Upper lobe of left lung (tissue), 6 donors: Measurements from ENCODE around the gene AP3D1. TPM values are rescaled to one million over a fixed set of nuclear protein-coding genes. Genes with fewer than 3 reads are reported as not detected.

Source experiments
- ATAC-seq, 2 donors: fragments of 200-7000 bp; cut with Tn5 transposase; one replicate each; pipeline ENCODE4 v1.9.1; 2022; ENCODE audit warnings: mild to moderate bottlenecking in 2 of 2, moderate library complexity in 2 of 2; ENCODE audit not compliant: low FRiP score in 2 of 2
- DNase-seq, 2 donors: peaks; one replicate each; pipeline ENCODE4 v3.0.0-alpha.2; 2019 to 2020
- H3K27ac ChIP-seq, 4 donors: fragments of 200-600 bp; sonication (generic); one replicate each; pipeline ENCODE4 v1.5.1; 2016 to 2019
- H3K27me3 ChIP-seq, 4 donors: fragments of 200-600 bp; sonication (generic); one replicate each; pipeline ENCODE4 v1.5.1; 2017 to 2019
- H3K36me3 ChIP-seq, 4 donors: fragments of 200-600 bp; sonication (generic); one replicate each; pipeline ENCODE4 v1.5.1; 2016 to 2019
- H3K4me1 ChIP-seq, 4 donors: fragments of 200-600 bp; sonication (generic); one replicate each; pipeline ENCODE4 v1.5.1; 2018 to 2019
- H3K4me3 ChIP-seq, 4 donors: fragments of 200-600 bp; sonication (generic); one replicate each; pipeline ENCODE4 v1.5.1; 2017 to 2019; ENCODE audit warnings: mild to moderate bottlenecking in 2 of 4, moderate library complexity in 1 of 4
- H3K9me3 ChIP-seq, 4 donors: fragments of 200-600 bp; sonication (generic); one replicate each; pipeline ENCODE4 v1.5.1; 2018 to 2019
- CTCF ChIP-seq, 6 experiments: fragments of 450-650 bp in 4 of 6; fragments of 200-600 bp in 2 of 6; sonication (generic) in 2 of 6; IDR thresholded peaks; one replicate each; pipeline ENCODE4 v1.5.1; 2016 to 2019; ENCODE audit warnings: antibody characterized with exemption in 6 of 6
- EP300 ChIP-seq, 4 donors: sonication (generic); formaldehyde crosslinking; IDR thresholded peaks; one replicate each; pipeline ENCODE4 v1.5.1; 2017; ENCODE audit warnings: antibody characterized with exemption in 4 of 4, control low read depth in 2 of 4
- POLR2A ChIP-seq, 4 donors: fragments of 450-650 bp; IDR thresholded peaks; one replicate each; pipeline ENCODE4 v1.5.1; 2016 to 2017; ENCODE audit warnings: antibody characterized with exemption in 4 of 4, mild to moderate bottlenecking in 2 of 4
- POLR2AphosphoS5 ChIP-seq, 2 donors: sonication (generic); formaldehyde crosslinking; IDR thresholded peaks; one replicate each; pipeline ENCODE4 v1.5.1; 2017; ENCODE audit warnings: antibody characterized with exemption in 2 of 2
- WGBS, 2 donors: methylation state at CpG; one replicate each; pipeline ENCODE4 v1.1.5; 2017 to 2018; 5-methylcytosine and 5-hydroxymethylcytosine counted together
- total RNA-seq, 6 donors: library from RNA; depleted of rRNA in 4 of 6; stranded (reverse); fragments of >200 nt in 4 of 6; gene quantifications; one replicate each; pipeline versions ENCODE4 v1.1.0 to v1.2.1, GENCODE V29; 2016 to 2021
- donor health status: DM: no; HTN: no; CAD: no; lungs with moderate emphysema.
- donor health status: DM: no; HTN: yes; CAD: no; lungs with severe emphysema.

The AP3D1 gene
- total RNA-seq, 6 donors from 2014 or later = 73.5 to 180 (median 115) TPM

DNA sequence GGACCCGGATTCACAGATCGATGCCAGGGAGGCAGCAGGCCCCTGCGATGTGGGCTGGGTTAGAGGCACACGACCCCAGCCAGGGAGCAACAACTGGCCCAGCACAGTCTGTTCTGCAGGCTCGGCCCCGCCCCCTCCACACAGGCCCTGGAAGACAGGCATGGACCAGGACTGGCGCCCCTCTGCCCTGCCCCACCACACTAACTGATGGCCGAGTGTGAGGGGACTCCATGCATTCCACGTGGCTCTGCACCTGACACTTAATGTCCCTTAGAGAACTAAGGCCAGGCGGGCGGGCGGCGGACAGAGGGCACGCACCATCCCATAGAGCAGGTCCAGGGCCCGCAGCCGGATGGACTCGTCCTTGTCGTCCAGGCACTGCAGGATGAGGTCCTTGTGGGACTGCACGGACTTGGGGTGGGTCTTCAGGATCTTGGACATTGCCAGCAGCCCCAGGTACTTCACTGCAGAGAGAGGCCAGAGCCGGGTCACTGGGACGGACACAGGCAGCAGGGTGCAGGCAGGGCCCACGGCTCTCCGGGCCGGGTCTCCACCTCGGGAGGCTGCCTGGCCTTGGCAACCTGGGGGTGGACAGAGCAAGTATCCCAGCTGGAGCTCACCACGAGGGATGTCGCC lies 29.8 kb downstream of the AP3D1 start:
- no peaks in the 10 kb centered on the region for H3K27me3 ChIP-seq
- peaks cover 44 to 100% (median 96%) of the 10 kb centered on the region in 4 donors for H3K36me3 ChIP-seq
- H3K4me3 ChIP-seq = no peak overlapping the region
- WGBS, 2 donors = 93 to 100% methylated on average over 3 to 25 of the region's 27 CpGs
- H3K9me3 ChIP-seq = no peaks in the 10 kb centered on the region
- H3K4me1 ChIP-seq = no peaks in the 10 kb centered on the region
- TF ChIP-seq POLR2A (IDR thresholded peaks at IDR 0.05) = no peak
- no peak for TF ChIP-seq POLR2AphosphoS5 (IDR thresholded peaks at IDR 0.05)
- no peak for TF ChIP-seq EP300 (IDR thresholded peaks at IDR 0.05)
- no peak for TF ChIP-seq CTCF (IDR thresholded peaks at IDR 0.05)
- DNase-seq (peak in 1 of 2 donors; percentile 80), ATAC-seq (no peak)
- no peak overlapping the region for H3K27ac ChIP-seq

GRCh38 chr19:2120821-2121220 lies 30.5 kb downstream of the AP3D1 start:
- TF ChIP-seq POLR2AphosphoS5 (IDR thresholded peaks at IDR 0.05) (no peak), POLR2A (IDR thresholded peaks at IDR 0.05) (no peak), EP300 (IDR thresholded peaks at IDR 0.05) (no peak), CTCF (IDR thresholded peaks at IDR 0.05) (no peak)
- 94 to 100% methylated on average over 11 to 26 of the region's 26 CpGs for WGBS, 2 donors
- no peak for ATAC-seq
- Histone ChIP-seq H3K4me1 (no peaks in the 10 kb centered on the region), H3K27ac (no peak overlapping the region), H3K4me3 (no peak overlapping the region), H3K36me3 (peaks cover 50 to 100% (median 97%) of the 10 kb centered on the region in 4 donors), H3K9me3 (no peaks in the 10 kb centered on the region), H3K27me3 (no peaks in the 10 kb centered on the region)
- no peak for DNase-seq

DNA sequence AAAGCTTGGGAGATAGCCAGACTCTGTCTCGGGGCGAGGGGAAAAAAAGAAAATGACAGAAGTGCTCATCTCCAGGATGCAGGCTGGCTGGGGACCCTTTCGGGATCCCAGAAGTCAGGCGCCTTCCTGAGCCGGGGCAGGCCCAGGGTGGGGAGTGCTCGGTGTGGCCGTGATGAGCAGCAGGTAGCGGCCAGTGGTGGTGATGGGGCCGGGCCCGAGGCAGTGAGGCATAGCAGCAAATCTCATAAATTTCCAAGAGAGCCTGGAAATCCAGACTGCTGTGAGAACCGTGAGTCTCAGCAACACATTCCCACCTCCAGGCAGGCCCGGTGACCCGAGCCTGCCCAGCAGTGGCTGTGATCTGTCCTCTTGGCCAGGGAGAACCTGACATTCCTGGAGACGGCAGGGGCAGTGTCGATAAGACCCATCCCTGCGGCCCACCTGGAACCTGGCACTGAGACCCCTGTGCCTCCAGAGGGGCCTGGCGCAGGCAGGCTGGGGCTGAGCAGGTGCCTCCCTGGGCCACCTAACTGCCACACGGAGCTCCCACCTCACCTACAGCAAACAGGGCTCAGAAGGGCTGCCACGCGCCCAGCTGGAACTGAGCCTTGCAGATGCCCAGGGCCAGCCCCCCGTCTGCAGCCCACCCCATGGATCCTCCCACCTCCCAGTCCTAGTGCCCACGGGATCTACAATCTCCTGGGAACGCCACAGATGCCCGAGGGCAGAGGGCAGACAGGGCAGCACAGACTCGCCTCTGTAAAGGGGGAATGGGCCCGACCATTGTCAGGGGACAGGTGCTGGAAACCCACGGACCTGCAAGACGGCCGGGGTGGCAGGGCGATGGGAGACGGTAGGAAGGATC lies 31.2 kb downstream of the AP3D1 start:
- Histone ChIP-seq H3K27me3 (no peaks in the 10 kb centered on the region), H3K9me3 (no peaks in the 10 kb centered on the region), H3K36me3 (peaks cover 57 to 100% (median 97%) of the 10 kb centered on the region in 4 donors), H3K4me1 (no peaks in the 10 kb centered on the region), H3K4me3 (no peak overlapping the region), H3K27ac (no peak overlapping the region)
- TF ChIP-seq CTCF (IDR thresholded peaks at IDR 0.05) (no peak), POLR2A (IDR thresholded peaks at IDR 0.05) (no peak), POLR2AphosphoS5 (IDR thresholded peaks at IDR 0.05) (no peak), EP300 (IDR thresholded peaks at IDR 0.05) (no peak)
- no peak for ATAC-seq
- WGBS, 2 donors = 88 to 95% methylated on average over 15 to 29 of the region's 31 CpGs
- DNase-seq = peak in 1 of 2 donors; percentile 66

GRCh38 chr19:2118438-2118837 lies 32.9 kb downstream of the AP3D1 start:
- WGBS, 2 donors = 85% methylated on average over 13 of the region's 18 CpGs; no CpG with 5 or more reads in 1 of the 2 donors
- H3K36me3 ChIP-seq = peaks cover 72 to 100% (median 99%) of the 10 kb centered on the region in 4 donors

More at GRCh38 chr19:2118438-2118837, 32.9 kb downstream of the AP3D1 start:
- H3K27me3 ChIP-seq = no peaks in the 10 kb centered on the region
- no peaks in the 10 kb centered on the region for H3K9me3 ChIP-seq
- TF ChIP-seq EP300 (IDR thresholded peaks at IDR 0.05) (no peak), POLR2AphosphoS5 (IDR thresholded peaks at IDR 0.05) (no peak), POLR2A (IDR thresholded peaks at IDR 0.05) (no peak), CTCF (IDR thresholded peaks at IDR 0.05) (no peak)
- no peak for ATAC-seq
- no peak overlapping the region for H3K4me3 ChIP-seq
- no peaks in the 10 kb centered on the region for H3K4me1 ChIP-seq
- DNase-seq = peak in 1 of 2 donors; percentile 56
- no peak overlapping the region for H3K27ac ChIP-seq
